Measurements from ENCODE around the gene SNAP29.
"Not testable (repeated sequence)": the region's sequence is repeated elsewhere in the genome, so short reads cannot be mapped to it uniquely, and the experiment has no call there.

The SNAP29 gene

GRCh38 chr22:20834725-20835124, 24.1 kb upstream of the SNAP29 start:
- DNase-seq (ENCODE audit: low read depth), result no peak

- DNase-seq (ENCODE audit: low read depth), result no peak
Observed at GRCh38 chr22:20836987-20837823, 21.6 kb upstream of the SNAP29 start.

- DNase-seq (ENCODE audit: low read depth), result not testable (repeated sequence)
Observed at GRCh38 chr22:20839354-20839753, 19.5 kb upstream of the SNAP29 start.

- DNase-seq (ENCODE audit: low read depth), result no peak
Observed at GRCh38 chr22:20839837-20840645, 18.8 kb upstream of the SNAP29 start.

GRCh38 chr22:20840646-20841371, 18.0 kb upstream of the SNAP29 start:
- DNase-seq (ENCODE audit: low read depth), result no peak

GRCh38 chr22:20843501-20843900, 15.3 kb upstream of the SNAP29 start:
- no peak for DNase-seq (ENCODE audit: low read depth)

- no peak for DNase-seq (ENCODE audit: low read depth)
Observed at GRCh38 chr22:20844055-20845037, 14.5 kb upstream of the SNAP29 start.

- DNase-seq (ENCODE audit: low read depth), result no peak
Observed at GRCh38 chr22:20847318-20847822, 11.4 kb upstream of the SNAP29 start.

- no peak for DNase-seq (ENCODE audit: low read depth)
Observed at GRCh38 chr22:20852076-20852475, 6.7 kb upstream of the SNAP29 start.

GRCh38 chr22:20852503-20852902, 6.3 kb upstream of the SNAP29 start:
- DNase-seq (ENCODE audit: low read depth), result no peak

GRCh38 chr22:20853236-20853660, 5.6 kb upstream of the SNAP29 start:
- DNase-seq (ENCODE audit: low read depth), result no peak

GRCh38 chr22:20857247-20857643, 1.6 kb upstream of the SNAP29 start:
- no peak for DNase-seq (ENCODE audit: low read depth)

GRCh38 chr22:20857838-20858614, 781 bp upstream of the SNAP29 start:
- DNase-seq (ENCODE audit: low read depth), result peak; percentile 88

GRCh38 chr22:20859615-20860014, 808 bp downstream of the SNAP29 start:
- no peak for DNase-seq (ENCODE audit: low read depth)

GRCh38 chr22:20862540-20862939, 3.7 kb downstream of the SNAP29 start:
- DNase-seq (ENCODE audit: low read depth), result no peak

GRCh38 chr22:20863366-20863765, 4.6 kb downstream of the SNAP29 start:
- DNase-seq (ENCODE audit: low read depth), result no peak

GRCh38 chr22:20864186-20864908, 5.5 kb downstream of the SNAP29 start:
- peak; percentile 59 for DNase-seq (ENCODE audit: low read depth)

- DNase-seq (ENCODE audit: low read depth), result no peak
Observed at GRCh38 chr22:20865331-20865730, 6.5 kb downstream of the SNAP29 start.

GRCh38 chr22:20865875-20866445, 7.2 kb downstream of the SNAP29 start:
- DNase-seq (ENCODE audit: low read depth), result no peak

Measured in amniotic epithelial cell (primary cell).